Erythroblast (primary cell): ENCODE results near the gene MIB1.
"Not testable (repeated sequence)": the region's sequence is repeated elsewhere in the genome, so short reads cannot be mapped to it uniquely, and the experiment has no call there.

Experiments
- DNase-seq, 2 experiments: peaks; one replicate each; lab custom pipeline; 2025; lab: John Stamatoyannopoulos, UW
- GATA1 ChIP-seq: IDR thresholded peaks from 2 replicates; pipeline ENCODE4 v1.6.1; 2011; ENCODE audit warnings: low read depth, mild to moderate bottlenecking, control low read depth, low read length, moderate library complexity
- POLR2A ChIP-seq: IDR thresholded peaks from 2 replicates; pipeline ENCODE4 v1.6.1; 2011; ENCODE audit warnings: mild to moderate bottlenecking, low read length

Gene MIB1

GRCh38 chr18:21760321-21760720, 19.7 kb downstream of the MIB1 start:
- DNase-seq = no peak
- no peak for TF ChIP-seq GATA1
- TF ChIP-seq POLR2A = no peak

- TF ChIP-seq GATA1 = no peak
- no peak for TF ChIP-seq POLR2A
- no peak for DNase-seq
These were observed 21.0 kb downstream of the MIB1 start for GRCh38 chr18:21761471-21762115.

GRCh38 chr18:21762181-21762772, 21.7 kb downstream of the MIB1 start:
- TF ChIP-seq GATA1 = no peak
- no peak for TF ChIP-seq POLR2A
- no peak for DNase-seq

- no peak for DNase-seq
- TF ChIP-seq GATA1 (no peak), POLR2A (no peak)
These were observed 23.5 kb downstream of the MIB1 start for GRCh38 chr18:21763846-21764646.

- DNase-seq = no peak
- TF ChIP-seq GATA1 (no peak), POLR2A (no peak)
These were observed 28.6 kb downstream of the MIB1 start for GRCh38 chr18:21769206-21769605.

- TF ChIP-seq POLR2A (no peak), GATA1 (no peak)
- DNase-seq = no peak
These were observed 34.1 kb downstream of the MIB1 start for GRCh38 chr18:21774722-21775121.

GRCh38 chr18:21777814-21778213, 37.2 kb downstream of the MIB1 start:
- DNase-seq = no peak
- no peak for TF ChIP-seq POLR2A
- TF ChIP-seq GATA1 = no peak

- TF ChIP-seq GATA1 (no peak), POLR2A (no peak)
- no peak for DNase-seq
These were observed 45.9 kb downstream of the MIB1 start for GRCh38 chr18:21786526-21786925.

GRCh38 chr18:21796089-21796488, 55.5 kb downstream of the MIB1 start:
- not testable (repeated sequence) for DNase-seq

GRCh38 chr18:21798126-21798525, 57.5 kb downstream of the MIB1 start:
- TF ChIP-seq POLR2A (no peak), GATA1 (no peak)

GRCh38 chr18:21799721-21800120, 59.1 kb downstream of the MIB1 start:
- TF ChIP-seq GATA1 = no peak
- TF ChIP-seq POLR2A = no peak
- no peak for DNase-seq

More at GRCh38 chr18:21798126-21798525, 57.5 kb downstream of the MIB1 start:
- no peak for DNase-seq

- TF ChIP-seq GATA1 (no peak), POLR2A (no peak)
- DNase-seq = no peak
These were observed 62.9 kb downstream of the MIB1 start for GRCh38 chr18:21803495-21803894.

- no peak for DNase-seq
- TF ChIP-seq POLR2A = no peak
- no peak for TF ChIP-seq GATA1
These were observed 65.3 kb downstream of the MIB1 start for GRCh38 chr18:21805771-21806366.

- TF ChIP-seq GATA1 (no peak), POLR2A (no peak)
- DNase-seq = no peak
These were observed 67.6 kb downstream of the MIB1 start for GRCh38 chr18:21808185-21808584.

GRCh38 chr18:21809725-21810124, 69.1 kb downstream of the MIB1 start:
- no peak for DNase-seq
- TF ChIP-seq GATA1 (no peak), POLR2A (no peak)
